ENCODE data around the gene TAS2R40.

The TAS2R40 gene

GRCh38 chr7:143188994-143189393 lies 32.8 kb upstream of the TAS2R40 start:
- no peak overlapping the region for H3K27ac ChIP-seq
- TF ChIP-seq, protein P1, sequence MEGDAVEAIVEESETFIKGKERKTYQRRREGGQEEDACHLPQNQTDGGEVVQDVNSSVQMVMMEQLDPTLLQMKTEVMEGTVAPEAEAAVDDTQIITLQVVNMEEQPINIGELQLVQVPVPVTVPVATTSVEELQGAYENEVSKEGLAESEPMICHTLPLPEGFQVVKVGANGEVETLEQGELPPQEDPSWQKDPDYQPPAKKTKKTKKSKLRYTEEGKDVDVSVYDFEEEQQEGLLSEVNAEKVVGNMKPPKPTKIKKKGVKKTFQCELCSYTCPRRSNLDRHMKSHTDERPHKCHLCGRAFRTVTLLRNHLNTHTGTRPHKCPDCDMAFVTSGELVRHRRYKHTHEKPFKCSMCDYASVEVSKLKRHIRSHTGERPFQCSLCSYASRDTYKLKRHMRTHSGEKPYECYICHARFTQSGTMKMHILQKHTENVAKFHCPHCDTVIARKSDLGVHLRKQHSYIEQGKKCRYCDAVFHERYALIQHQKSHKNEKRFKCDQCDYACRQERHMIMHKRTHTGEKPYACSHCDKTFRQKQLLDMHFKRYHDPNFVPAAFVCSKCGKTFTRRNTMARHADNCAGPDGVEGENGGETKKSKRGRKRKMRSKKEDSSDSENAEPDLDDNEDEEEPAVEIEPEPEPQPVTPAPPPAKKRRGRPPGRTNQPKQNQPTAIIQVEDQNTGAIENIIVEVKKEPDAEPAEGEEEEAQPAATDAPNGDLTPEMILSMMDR (conservative IDR thresholded peaks at IDR 0.05): no peak

DNA sequence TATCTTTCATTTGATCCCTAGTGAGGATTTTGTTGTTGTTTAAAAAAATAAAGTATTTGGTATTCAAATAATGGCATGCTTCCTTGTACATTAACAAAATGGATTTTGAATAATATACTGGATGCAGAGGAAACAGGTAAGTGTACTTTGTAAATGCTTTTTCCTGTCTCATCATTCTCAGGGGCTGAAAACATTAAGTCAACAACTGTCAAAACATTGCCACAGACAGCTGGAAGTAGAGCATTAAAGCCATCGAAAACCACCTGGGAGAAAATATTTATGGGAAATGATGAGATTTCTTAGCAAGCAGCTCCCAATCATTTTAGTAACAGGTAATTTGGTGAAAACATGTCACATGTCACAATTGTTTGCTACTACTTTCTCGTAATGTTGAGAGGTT lies 28.0 kb upstream of the TAS2R40 start:
- TF ChIP-seq, protein P1 (conservative IDR thresholded peaks at IDR 0.05): no peak
- H3K27ac ChIP-seq: no peak overlapping the region

- no peak overlapping the region for H3K27ac ChIP-seq
- TF ChIP-seq, protein P1 (conservative IDR thresholded peaks at IDR 0.05): no peak
These were observed 22.8 kb upstream of the TAS2R40 start for GRCh38 chr7:143199040-143199439.

DNA sequence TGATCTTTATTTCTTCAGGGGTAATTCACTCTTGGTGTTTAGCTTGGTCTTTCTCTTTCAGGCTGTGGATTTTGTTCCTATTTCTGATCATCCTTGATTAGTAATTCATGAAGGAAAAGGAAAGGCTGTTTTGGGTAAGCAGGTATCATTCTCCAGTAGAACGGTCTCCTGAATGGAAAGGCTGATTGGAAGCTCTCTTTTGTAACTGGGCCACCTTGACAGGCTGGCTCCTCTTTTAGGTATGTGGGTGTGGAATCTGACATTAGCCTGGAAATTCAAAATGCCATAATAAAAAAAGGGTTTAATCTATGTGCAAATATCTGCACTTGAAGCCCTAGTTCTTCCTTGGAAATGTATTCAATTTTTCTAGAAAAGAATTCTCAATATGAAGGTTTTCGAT lies 19.7 kb upstream of the TAS2R40 start:
- TF ChIP-seq, protein P1 (conservative IDR thresholded peaks at IDR 0.05): no peak
- H3K27ac ChIP-seq: no peak overlapping the region

- no peak overlapping the region for H3K27ac ChIP-seq
- TF ChIP-seq, protein P1 (conservative IDR thresholded peaks at IDR 0.05): no peak
These were observed 18.5 kb upstream of the TAS2R40 start for GRCh38 chr7:143203386-143203785.

DNA sequence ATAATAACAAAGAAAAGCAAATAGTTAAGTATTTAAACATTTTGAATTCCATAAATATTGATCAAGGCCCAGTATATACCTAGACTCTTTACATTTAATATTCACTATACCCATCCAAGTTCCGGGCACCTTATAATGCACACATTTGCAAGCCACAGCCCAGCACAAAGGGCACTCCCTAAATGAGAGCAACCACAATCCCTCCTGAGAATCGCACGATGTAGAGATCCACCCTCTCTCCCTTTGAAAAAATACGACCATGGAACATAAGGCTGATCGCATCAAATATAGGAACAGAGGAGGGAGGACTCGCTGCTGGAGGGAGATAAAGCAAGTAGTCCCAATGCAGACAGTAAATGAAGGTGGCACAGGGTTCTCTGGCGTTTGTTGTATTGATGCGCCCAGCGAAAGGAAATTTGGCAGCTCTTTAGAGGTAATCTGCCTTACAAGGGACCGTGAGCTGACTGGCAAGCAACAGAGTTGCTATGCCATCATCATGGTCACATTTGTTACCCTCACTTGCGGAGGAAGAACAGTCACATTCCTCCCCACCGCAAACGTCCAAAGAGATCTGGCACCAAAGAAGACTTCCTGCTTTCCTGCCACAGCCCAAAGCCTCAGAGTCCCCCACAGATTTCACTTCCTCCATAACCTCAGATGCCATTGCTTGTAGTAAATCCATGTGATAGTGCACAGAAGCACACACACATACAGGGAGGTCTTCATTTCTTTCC lies 16.1 kb upstream of the TAS2R40 start:
- H3K27ac ChIP-seq: no peak overlapping the region
- TF ChIP-seq, protein P1 (conservative IDR thresholded peaks at IDR 0.05): no peak

DNA sequence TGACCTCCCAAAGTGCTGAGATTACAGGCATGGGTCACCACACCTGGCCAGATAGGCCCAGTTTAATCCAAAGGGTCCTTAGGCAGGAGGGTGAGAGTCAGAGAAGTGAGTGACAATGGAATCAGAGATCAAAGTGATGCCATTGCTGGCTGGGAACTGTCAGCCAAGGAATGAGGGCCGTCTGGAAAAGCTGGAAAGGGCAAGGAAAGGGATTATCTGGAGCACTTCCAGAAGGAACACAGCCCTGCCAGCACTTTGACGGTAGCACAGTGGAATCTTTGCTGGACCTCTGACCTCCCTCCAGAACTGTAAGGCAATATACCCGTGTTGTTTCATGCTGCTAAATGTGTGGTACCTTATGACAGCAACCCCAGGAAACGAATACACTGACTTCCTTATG lies 11.3 kb upstream of the TAS2R40 start:
- no peak overlapping the region for H3K27ac ChIP-seq
- TF ChIP-seq, protein P1 (conservative IDR thresholded peaks at IDR 0.05): no peak

- peak overlapping the region; percentile 1; the same call in 1 of the 2 replicates for H3K27ac ChIP-seq
These were observed 8.4 kb upstream of the TAS2R40 start for GRCh38 chr7:143213478-143213877.

All from VCaP (cell line).